A549 treated with AZD9567 at 1 μM for 4 hours (cell line): ENCODE data around the gene TTLL5. TPM values are rescaled to one million over a fixed set of nuclear protein-coding genes. Genes with fewer than 3 reads are reported as not detected.

Source experiments
- total RNA-seq: library from RNA; stranded (reverse); fragments of 200-300 nt; extraction: Qiagen RNA extraction; gene quantifications from 5 replicates; pipeline ENCODE4 v1.2.3, GENCODE V29; 2022; ENCODE audit not compliant: insufficient read depth

TTLL5 gene
- 11.0 to 16.9 TPM (median 12.4 TPM) in 5 replicates for total RNA-seq

GRCh38 chr14:75660630-75661498 is at the start of gene TTLL5, which contains the start of gene ERG28:
Gene TTLL5, plus strand, starts transcription at chr14:75661246. Its CDS starts 1,904 bp downstream, at chr14:75663150.
Gene ERG28, minus strand, starts transcription at chr14:75660876. Its CDS starts 3,374 bp downstream, at chr14:75657502.

GRCh38 chr14:75981426-75982265 is 320.6 kb downstream of the TTLL5 start, which contains the start of gene TGFB3:
Gene TGFB3, minus strand, starts transcription at chr14:75981995. Its CDS starts 1,102 bp downstream, at chr14:75980893.

GRCh38 chr14:75985618-75986438 is 324.8 kb downstream of the TTLL5 start, which contains the start of gene IFT43:
Gene IFT43, plus strand, starts transcription at chr14:75985763. Its CDS starts 24 bp downstream, at chr14:75985787.

Other genes starting within 250 kb of the TTLL5 start
- 30.0 to 33.5 TPM (median 30.9 TPM) in 5 replicates for gene JDP2, start 233.2 kb upstream of the TTLL5 start, total RNA-seq
- gene BATF, start 138.8 kb upstream of the TTLL5 start, total RNA-seq, result not detected in 5 replicates
- 7.5 to 8.9 TPM (median 8.3 TPM) in 5 replicates for gene FLVCR2, start 82.6 kb upstream of the TTLL5 start, total RNA-seq
- gene ERG28, start 370 bp upstream of the TTLL5 start, total RNA-seq, result 15.6 to 16.3 TPM (median 16.0 TPM) in 5 replicates